Tibial artery (tissue), 4 donors: ENCODE data around the gene B3GALNT2.

Experiments used
- DNase-seq, 2 donors: peaks; one replicate each; pipeline ENCODE4 v3.0.0-alpha.2; 2019
- H3K27ac ChIP-seq, 2 donors: fragments of 200-600 bp; sonication (generic) in 1 of 2; 1 replicate in 1 of 2; 2 replicates in 1 of 2; pipeline ENCODE4 v1.5.1; 2018 to 2019; ENCODE audit warnings: mild to moderate bottlenecking in 1 of 2
- H3K27me3 ChIP-seq, 2 donors: fragments of 200-600 bp; sonication (generic) in 1 of 2; one replicate each; pipeline versions ENCODE4 v1.5.1 to v1.6.0; 2016 to 2019
- H3K36me3 ChIP-seq, 3 donors: fragments of 200-600 bp; sonication (generic) in 2 of 3; one replicate each; pipeline ENCODE4 v1.5.1; 2016 to 2019; ENCODE audit warnings: mild to moderate bottlenecking in 2 of 3
- H3K4me1 ChIP-seq, 4 donors: fragments of 200-600 bp; sonication (generic) in 2 of 4; 1 replicate in 3 of 4; 2 replicates in 1 of 4; pipeline ENCODE4 v1.5.1; 2016 to 2019
- H3K4me3 ChIP-seq, 2 donors: fragments of 200-600 bp; sonication (generic) in 1 of 2; 1 replicate in 1 of 2; 2 replicates in 1 of 2; pipeline ENCODE4 v1.5.1; 2018 to 2019; ENCODE audit warnings: mild to moderate bottlenecking in 2 of 2
- H3K9me3 ChIP-seq, 3 donors: fragments of 200-600 bp; sonication (generic) in 1 of 3; one replicate each; pipeline ENCODE4 v1.5.1; 2016 to 2019
- CTCF ChIP-seq, 2 experiments: fragments of 200-600 bp in 1 of 2; fragments of 450-650 bp in 1 of 2; IDR thresholded peaks; one replicate each; pipeline ENCODE4 v1.5.1; 2017 to 2019; ENCODE audit warnings: antibody characterized with exemption in 2 of 2, mild to moderate bottlenecking in 1 of 2, moderate library complexity in 1 of 2
- intact Hi-C: fragments of 100-400 bp; cut with DNase I; formaldehyde crosslinking; loops from one replicate; pipeline ENCODE4 v1.15.0; 2023; ENCODE audit warnings: low total_unique reads

Gene B3GALNT2

DNA sequence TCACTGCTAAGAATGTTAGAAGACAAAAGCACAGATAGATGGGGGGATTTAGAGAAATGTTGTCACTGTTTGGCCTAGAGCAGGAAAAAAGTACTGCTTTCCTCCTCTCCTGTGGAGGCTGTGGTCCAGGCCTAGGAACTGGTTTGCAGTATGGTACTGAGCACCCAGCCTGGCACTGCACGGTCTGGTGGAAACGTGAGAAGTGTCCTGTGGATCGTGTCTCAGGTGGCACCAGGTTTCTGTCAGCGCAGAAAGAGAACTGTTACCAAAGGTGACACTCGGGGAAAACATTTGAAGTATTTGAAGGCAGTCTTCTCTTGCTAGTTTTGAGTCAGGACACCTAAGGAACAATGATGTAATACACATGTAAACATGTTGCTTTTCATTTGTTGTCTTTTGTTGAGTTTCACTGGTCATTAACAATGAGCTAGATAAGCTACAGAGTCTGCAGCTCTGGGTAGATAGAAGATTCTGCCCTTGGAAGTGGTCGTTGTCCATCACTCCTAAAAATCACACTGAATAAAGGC lies 63.0 kb downstream of the B3GALNT2 start:
- Histone ChIP-seq H3K4me1 (no peaks in the 10 kb centered on the region), H3K9me3 (no peaks in the 10 kb centered on the region), H3K27me3 (no peaks in the 10 kb centered on the region), H3K27ac (no peak overlapping the region), H3K4me3 (no peak overlapping the region), H3K36me3 (peaks cover 70 to 98% (median 95%) of the 10 kb centered on the region in 3 donors)
- no peak for DNase-seq
- intact Hi-C loops, result no loop called here
- TF ChIP-seq CTCF (IDR thresholded peaks at IDR 0.05), result no peak

GRCh38 chr1:235434001-235434400 lies 70.3 kb downstream of the B3GALNT2 start:
- H3K4me1 ChIP-seq, result peaks cover 0 to 14% (median 0%) of the 10 kb centered on the region in 4 donors
- peaks cover 36 to 64% (median 52%) of the 10 kb centered on the region in 3 donors for H3K36me3 ChIP-seq
- DNase-seq, result no peak
- H3K27me3 ChIP-seq, result no peaks in the 10 kb centered on the region
- no peak for TF ChIP-seq CTCF (IDR thresholded peaks at IDR 0.05)
- no peaks in the 10 kb centered on the region for H3K9me3 ChIP-seq
- H3K4me3 ChIP-seq, result no peak overlapping the region
- H3K27ac ChIP-seq, result no peak overlapping the region
- intact Hi-C loops, result no loop called here

- H3K9me3 ChIP-seq, result no peaks in the 10 kb centered on the region
- no peak for TF ChIP-seq CTCF (IDR thresholded peaks at IDR 0.05)
- H3K36me3 ChIP-seq, result peaks cover 8 to 45% (median 22%) of the 10 kb centered on the region in 3 donors
- peak overlapping the region; percentile 5 to 57 for H3K27ac ChIP-seq
- H3K27me3 ChIP-seq, result no peaks in the 10 kb centered on the region
- DNase-seq, result no peak
- peaks cover 0 to 14% (median 0%) of the 10 kb centered on the region in 4 donors for H3K4me1 ChIP-seq
- H3K4me3 ChIP-seq, result no peak overlapping the region
- intact Hi-C loops, result no loop called here
These were observed 73.3 kb downstream of the B3GALNT2 start for GRCh38 chr1:235430991-235431390.

GRCh38 chr1:235429143-235429542 lies 75.1 kb downstream of the B3GALNT2 start:
- Histone ChIP-seq H3K36me3 (peaks cover 0 to 33% (median 11%) of the 10 kb centered on the region in 3 donors), H3K27ac (no peak overlapping the region), H3K4me3 (no peak overlapping the region), H3K4me1 (peaks cover 0 to 14% (median 0%) of the 10 kb centered on the region in 4 donors), H3K27me3 (no peaks in the 10 kb centered on the region), H3K9me3 (no peaks in the 10 kb centered on the region)
- intact Hi-C loops, result loop anchor here (10.0 kb wide), 1 partner anchor 954 kb away; the partner anchor contains the start of gene TARBP1
- no peak for TF ChIP-seq CTCF (IDR thresholded peaks at IDR 0.05)
- no peak for DNase-seq

DNA sequence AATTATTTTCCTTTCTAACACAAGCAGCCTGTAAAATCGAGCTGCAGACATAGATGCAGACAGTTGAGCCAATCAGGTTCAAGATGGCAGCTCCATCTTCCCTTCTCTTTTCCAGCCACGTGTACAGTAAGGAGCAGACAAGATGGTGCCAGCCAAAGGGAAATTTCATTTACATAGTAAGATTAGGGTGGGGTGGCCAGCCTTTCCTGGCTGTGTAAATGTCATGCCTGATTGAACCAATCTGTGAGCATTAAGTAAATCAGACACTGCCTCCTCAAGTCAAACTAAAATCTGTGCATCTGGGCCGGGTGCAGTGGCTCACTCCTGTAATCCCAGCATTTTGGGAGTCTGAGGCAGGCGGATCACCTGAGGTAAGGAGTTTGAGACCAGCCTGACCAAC lies 76.8 kb downstream of the B3GALNT2 start:
- Histone ChIP-seq H3K27ac (no peak overlapping the region), H3K27me3 (no peaks in the 10 kb centered on the region), H3K4me3 (no peak overlapping the region), H3K36me3 (peaks cover 0 to 23% (median 0%) of the 10 kb centered on the region in 3 donors), H3K4me1 (peaks cover 0 to 14% (median 3%) of the 10 kb centered on the region in 4 donors), H3K9me3 (no peaks in the 10 kb centered on the region)
- intact Hi-C loops, result loop anchor here (10.0 kb wide), 1 partner anchor 953 kb away; the partner anchor contains the start of gene TARBP1
- TF ChIP-seq CTCF (IDR thresholded peaks at IDR 0.05), result no peak
- DNase-seq, result no peak
